T-cell (primary cell): Measurements from ENCODE around the gene BHMT. TPM values are rescaled to one million over a fixed set of nuclear protein-coding genes. Genes with fewer than 3 reads are reported as not detected.
"Not testable (repeated sequence)": the region's sequence is repeated elsewhere in the genome, so short reads cannot be mapped to it uniquely, and the experiment has no call there.

Experiments used
- ATAC-seq, 4 experiments: fragments of 200-7000 bp in 3 of 4; fragments of 150-1000 bp in 1 of 4; cut with Tn5 transposase; replicated peaks in 1 of 4; 1 replicate in 3 of 4; 2 replicates in 1 of 4; pipeline ENCODE4 v1.10.0; 2021; ENCODE audit warnings: moderate library complexity in 3 of 4, mild to moderate bottlenecking in 2 of 4, moderate number of reproducible peaks in 1 of 4
- CTCF ChIA-PET, 2 donors: fragments of 300-600 bp; sonication (Branson Sonifier 250); formaldehyde crosslinking; loops; one replicate each; lab custom pipeline; 2022; ENCODE audit warnings: antibody characterized with exemption in 2 of 2; lab: Charles Lee
- POLR2A ChIA-PET, 2 donors: fragments of 300-600 bp; sonication (Branson Sonifier 250); formaldehyde crosslinking; loops; one replicate each; lab custom pipeline; 2022; ENCODE audit warnings: antibody characterized with exemption in 2 of 2; lab: Charles Lee
- DNase-seq, 35 experiments: peaks; one replicate each; pipeline versions ENCODE4 v3.0.0 to v3.0.0-alpha.2; 2013 to 2023
- H3K27ac ChIP-seq: one replicate; pipeline ENCODE4 v1.5.1; 2013; ENCODE audit warnings: low read length
- H3K27me3 ChIP-seq, 2 experiments: replicated peaks in 1 of 2; 1 replicate in 1 of 2; 2 replicates in 1 of 2; pipeline versions ENCODE4 v1.6.1 to v1.7.0; 2013; ENCODE audit warnings: low read length in 1 of 2, mixed read lengths in 1 of 2; ENCODE audit not compliant: control insufficient read depth in 2 of 2, insufficient read depth in 2 of 2; ENCODE audit errors: extremely low read depth in 1 of 2
- H3K36me3 ChIP-seq, 2 donors: 1 replicate in 1 of 2; 2 replicates in 1 of 2; pipeline versions ENCODE4 v1.6.1 to v1.7.0; 2013; ENCODE audit warnings: low read length in 1 of 2; ENCODE audit not compliant: control insufficient read depth in 2 of 2, insufficient read depth in 1 of 2; ENCODE audit errors: extremely low read depth in 1 of 2
- H3K4me1 ChIP-seq, 2 experiments: 1 replicate in 1 of 2; 2 replicates in 1 of 2; pipeline versions ENCODE4 v1.6.1 to v1.7.0; 2013; ENCODE audit warnings: low read length in 2 of 2, mixed read lengths in 1 of 2; ENCODE audit not compliant: insufficient read depth in 2 of 2, control insufficient read depth in 1 of 2; ENCODE audit errors: extremely low read depth in 1 of 2
- H3K4me3 ChIP-seq, 2 donors: 1 replicate in 1 of 2; 2 replicates in 1 of 2; pipeline versions ENCODE4 v1.5.1 to v1.7.0; 2013; ENCODE audit warnings: mild to moderate bottlenecking in 2 of 2, low read length in 1 of 2, moderate library complexity in 1 of 2; ENCODE audit not compliant: control insufficient read depth in 1 of 2; ENCODE audit errors: extremely low read depth in 1 of 2
- H3K9me3 ChIP-seq: 2 replicates; pipeline ENCODE4 v1.7.0; 2013
- H3K27ac Mint-ChIP-seq, 2 donors: one replicate each; pipeline ENCODE4 v1.8.0; 2020 to 2021; ENCODE audit warnings: mild to moderate bottlenecking in 2 of 2, mixed read lengths in 2 of 2
- H3K27me3 Mint-ChIP-seq, 2 donors: one replicate each; pipeline ENCODE4 v1.8.0; 2021 to 2022; ENCODE audit warnings: mixed read lengths in 2 of 2
- H3K36me3 Mint-ChIP-seq: one replicate; pipeline ENCODE4 v1.8.0; 2021; ENCODE audit warnings: mixed read lengths
- H3K4me1 Mint-ChIP-seq, 3 donors: one replicate each; pipeline ENCODE4 v1.8.0; 2020 to 2022; ENCODE audit warnings: mixed read lengths in 3 of 3, mild to moderate bottlenecking in 1 of 3
- H3K4me3 Mint-ChIP-seq, 3 donors: one replicate each; pipeline ENCODE4 v1.8.0; 2020 to 2022; ENCODE audit warnings: mild to moderate bottlenecking in 3 of 3, mixed read lengths in 3 of 3, moderate library complexity in 3 of 3
- H3K9me3 Mint-ChIP-seq, 3 donors: one replicate each; pipeline ENCODE4 v1.8.0; 2020 to 2022; ENCODE audit warnings: mixed read lengths in 3 of 3
- WGBS: methylation state at CpG from one replicate; pipeline ENCODE4 v1.1.5; 2013; ENCODE audit warnings: missing lambda C conversion rate; ENCODE audit not compliant: insufficient coverage; 5-methylcytosine and 5-hydroxymethylcytosine counted together
- total RNA-seq, 35 experiments: library from RNA in 6 of 35; stranded (reverse) in 6 of 35; fragments of 120-200 nt in 1 of 35; gene quantifications; one replicate each; pipeline versions ENCODE4 v1.2.1 to v1.2.4 and lab custom pipeline; 2013 to 2026

BHMT gene
- total RNA-seq, 5 donors from 2014 or later (not counting 1 experiment from before 2014, with no cell fraction given), result 0.38 to 1.6 (median 0.76) TPM; not detected in 2

GRCh38 chr5:79173626-79174025, 62.0 kb downstream of the BHMT start:
- no peak overlapping the region for H3K27ac Mint-ChIP-seq
- Histone ChIP-seq H3K4me3 (no peak overlapping the region), H3K36me3 (no peaks in the 10 kb centered on the region), H3K27ac (no peak overlapping the region), H3K4me1 (no peaks in the 10 kb centered on the region), H3K27me3 (no peaks in the 10 kb centered on the region), H3K9me3 (no peaks in the 10 kb centered on the region)
- no peaks in the 10 kb centered on the region for H3K36me3 Mint-ChIP-seq
- H3K27me3 Mint-ChIP-seq, result no peaks in the 10 kb centered on the region
- DNase-seq (no peak), ATAC-seq (no peak)
- WGBS, result no CpG with 5 or more reads among the region's 6 CpGs
- ChIA-PET POLR2A (no interaction called here), CTCF (no interaction called here)
- H3K4me3 Mint-ChIP-seq, result no peak overlapping the region
- H3K4me1 Mint-ChIP-seq, result no peaks in the 10 kb centered on the region
- H3K9me3 Mint-ChIP-seq, result no peaks in the 10 kb centered on the region

DNA sequence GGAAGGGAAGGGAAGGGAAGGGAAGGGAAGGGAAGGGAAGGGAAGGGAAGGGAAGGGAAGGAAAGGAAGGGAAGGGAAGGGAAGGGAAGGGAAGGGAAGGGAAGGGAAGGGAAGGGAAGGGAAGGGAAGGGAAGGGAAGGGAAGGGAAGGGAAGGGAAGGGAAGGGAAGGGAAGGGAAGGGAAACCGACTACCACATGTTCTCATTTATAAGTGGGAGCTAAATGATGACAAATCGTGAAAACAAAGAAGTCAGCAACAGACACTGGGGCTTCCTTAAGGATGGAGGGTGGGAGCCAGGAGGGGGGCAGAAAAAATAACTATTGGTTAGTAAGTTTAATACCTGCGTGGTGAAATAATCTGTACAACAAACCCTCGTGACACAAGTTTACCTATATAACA, 68.8 kb downstream of the BHMT start:
- H3K27me3 Mint-ChIP-seq, H3K4me1 ChIP-seq, H3K36me3 ChIP-seq, H3K4me3 ChIP-seq, ATAC-seq, H3K9me3 Mint-ChIP-seq, H3K27ac Mint-ChIP-seq, H3K27ac ChIP-seq, DNase-seq, H3K27me3 ChIP-seq, H3K4me3 Mint-ChIP-seq, H3K36me3 Mint-ChIP-seq, H3K4me1 Mint-ChIP-seq, H3K9me3 ChIP-seq: not testable (repeated sequence)
- ChIA-PET POLR2A (interaction anchor here in 1 of 2 donors (0.6 kb wide), 1 partner anchor 19 kb away, joined by 3 read pairs; no protein-coding TSS in a partner anchor), CTCF (interaction anchor here in 1 of 2 donors (0.6 to 1.0 kb wide), 2 partner anchors 48 to 103 kb away, joined by 3 to 6 read pairs; no protein-coding TSS in a partner anchor)
- no CpG with 5 or more reads among the region's 4 CpGs for WGBS

GRCh38 chr5:79181419-79182022, 69.9 kb downstream of the BHMT start:
- H3K4me3 ChIP-seq, result no peak overlapping the region
- Mint-ChIP-seq H3K9me3 (no peaks in the 10 kb centered on the region), H3K36me3 (no peaks in the 10 kb centered on the region), H3K4me3 (no peak overlapping the region), H3K4me1 (no peaks in the 10 kb centered on the region), H3K27ac (no peak overlapping the region), H3K27me3 (no peaks in the 10 kb centered on the region)
- no peak overlapping the region for H3K27ac ChIP-seq
- no peaks in the 10 kb centered on the region for H3K27me3 ChIP-seq
- ChIA-PET CTCF (no interaction called here), POLR2A (interaction anchor here in 1 of 2 donors (0.6 kb wide), 1 partner anchor 97 kb away, joined by 7 read pairs; no protein-coding TSS in a partner anchor)
- no CpG with 5 or more reads among the region's 1 CpG for WGBS
- no peaks in the 10 kb centered on the region for H3K36me3 ChIP-seq
- H3K9me3 ChIP-seq, result no peaks in the 10 kb centered on the region
- H3K4me1 ChIP-seq, result no peaks in the 10 kb centered on the region
- no peak for ATAC-seq
- DNase-seq, result no peak

Other genes starting within 250 kb of the BHMT start
- gene ARSB, start 126.5 kb upstream of the BHMT start, total RNA-seq, result 1 to 10 TPM; 5.6 to 7.1 (median 6.9) TPM
- 1 to 10 TPM in 2 of 5 donors, under 1 TPM in 3; 0.43 to 2.7 (median 0.70) TPM for gene DMGDH, start 42.1 kb upstream of the BHMT start, total RNA-seq
- gene BHMT2, start 42.0 kb upstream of the BHMT start, total RNA-seq, result under 1 TPM in 2 of 5 donors, not detected in 3; 0.19 to 0.38 TPM
- 10 to 100 TPM; 18.0 to 45.3 (median 21.1) TPM for gene JMY, start 124.3 kb downstream of the BHMT start, total RNA-seq